ENCODE data around the gene KRTAP4-7.
"Not testable (repeated sequence)": the region's sequence is repeated elsewhere in the genome, so short reads cannot be mapped to it uniquely, and the experiment has no call there.

Gene KRTAP4-7

GRCh38 chr17:41121742-41122141 lies 37.8 kb downstream of the KRTAP4-7 start:
- Histone ChIP-seq H3K36me3 (ENCODE audit: control insufficient read depth, insufficient read depth, low read length) (no peaks in the 10 kb centered on the region), H3K27me3 (replicated peaks; ENCODE audit: control insufficient read depth, insufficient read depth, low read length) (no peaks in the 10 kb centered on the region), H3K4me3 (replicated peaks; ENCODE audit: low read depth, low read length) (no peak overlapping the region)
- TF ChIP-seq CTCF (IDR thresholded peaks at IDR 0.05; ENCODE audit: insufficient read depth, low read length, poor library complexity, severe bottlenecking): no peak
- no peak for DNase-seq (ENCODE audit: extremely low read depth, insufficient read length)

- not testable (repeated sequence) for DNase-seq (ENCODE audit: extremely low read depth, insufficient read length); H3K36me3 ChIP-seq (ENCODE audit: control insufficient read depth, insufficient read depth, low read length); H3K27me3 ChIP-seq (replicated peaks; ENCODE audit: control insufficient read depth, insufficient read depth, low read length); H3K4me3 ChIP-seq (replicated peaks; ENCODE audit: low read depth, low read length)
Measured at GRCh38 chr17:41123292-41123990, 39.5 kb downstream of the KRTAP4-7 start.

- H3K27me3 ChIP-seq (replicated peaks; ENCODE audit: control insufficient read depth, insufficient read depth, low read length); DNase-seq (ENCODE audit: extremely low read depth, insufficient read length); H3K36me3 ChIP-seq (ENCODE audit: control insufficient read depth, insufficient read depth, low read length); H3K4me3 ChIP-seq (replicated peaks; ENCODE audit: low read depth, low read length): not testable (repeated sequence)
Measured at GRCh38 chr17:41123991-41124371, 40.0 kb downstream of the KRTAP4-7 start, which contains the start of gene KRTAP4-12. Gene KRTAP4-12, minus strand, starts transcription at chr17:41124182. Its CDS starts 60 bp downstream, at chr17:41124122.

- no peak overlapping the region for H3K4me3 ChIP-seq (replicated peaks; ENCODE audit: low read depth, low read length)
- no peak for DNase-seq (ENCODE audit: extremely low read depth, insufficient read length)
- no peak for TF ChIP-seq CTCF (IDR thresholded peaks at IDR 0.05; ENCODE audit: insufficient read depth, low read length, poor library complexity, severe bottlenecking)
- no peaks in the 10 kb centered on the region for H3K36me3 ChIP-seq (ENCODE audit: control insufficient read depth, insufficient read depth, low read length)
- no peaks in the 10 kb centered on the region for H3K27me3 ChIP-seq (replicated peaks; ENCODE audit: control insufficient read depth, insufficient read depth, low read length)
Measured at GRCh38 chr17:41125064-41125463, 41.1 kb downstream of the KRTAP4-7 start.

- Histone ChIP-seq H3K27me3 (replicated peaks; ENCODE audit: control insufficient read depth, insufficient read depth, low read length) (no peaks in the 10 kb centered on the region), H3K4me3 (replicated peaks; ENCODE audit: low read depth, low read length) (no peak overlapping the region), H3K36me3 (ENCODE audit: control insufficient read depth, insufficient read depth, low read length) (no peaks in the 10 kb centered on the region)
- no peak for DNase-seq (ENCODE audit: extremely low read depth, insufficient read length)
- TF ChIP-seq CTCF (IDR thresholded peaks at IDR 0.05; ENCODE audit: insufficient read depth, low read length, poor library complexity, severe bottlenecking): no peak
Measured at GRCh38 chr17:41126412-41126811, 42.5 kb downstream of the KRTAP4-7 start.

GRCh38 chr17:41127371-41127770 lies 43.4 kb downstream of the KRTAP4-7 start:
- Histone ChIP-seq H3K4me3 (replicated peaks; ENCODE audit: low read depth, low read length) (no peak overlapping the region), H3K36me3 (ENCODE audit: control insufficient read depth, insufficient read depth, low read length) (no peaks in the 10 kb centered on the region), H3K27me3 (replicated peaks; ENCODE audit: control insufficient read depth, insufficient read depth, low read length) (no peaks in the 10 kb centered on the region)
- TF ChIP-seq CTCF (IDR thresholded peaks at IDR 0.05; ENCODE audit: insufficient read depth, low read length, poor library complexity, severe bottlenecking): no peak
- no peak for DNase-seq (ENCODE audit: extremely low read depth, insufficient read length)

- H3K4me3 ChIP-seq (replicated peaks; ENCODE audit: low read depth, low read length): no peak overlapping the region
- H3K27me3 ChIP-seq (replicated peaks; ENCODE audit: control insufficient read depth, insufficient read depth, low read length): no peaks in the 10 kb centered on the region
- TF ChIP-seq CTCF (IDR thresholded peaks at IDR 0.05; ENCODE audit: insufficient read depth, low read length, poor library complexity, severe bottlenecking): no peak
- no peaks in the 10 kb centered on the region for H3K36me3 ChIP-seq (ENCODE audit: control insufficient read depth, insufficient read depth, low read length)
- no peak for DNase-seq (ENCODE audit: extremely low read depth, insufficient read length)
Measured at GRCh38 chr17:41131979-41132378, 48.0 kb downstream of the KRTAP4-7 start.
